Measurements from ENCODE around the gene KRTAP13-2. TPM values are rescaled to one million over a fixed set of nuclear protein-coding genes. Genes with fewer than 3 reads are reported as not detected.

KRTAP13-2 gene
- polyA plus RNA-seq, 1 donor (not counting 4 experiments of a cell fraction or from before 2014, with no cell fraction given): not detected

- no peak for TF ChIP-seq CTCF (optimal IDR thresholded peaks at IDR 0.05 in 1 of 3, IDR thresholded peaks at IDR 0.05 in 1 of 3, conservative IDR thresholded peaks at IDR 0.05 in 1 of 3; ENCODE audit: extremely low read depth in 1 of 3, insufficient read depth in 2 of 3, low read length in 3 of 3)
- TF ChIP-seq EZH2 (IDR thresholded peaks at IDR 0.05; ENCODE audit: low read length): no peak
- no peaks in the 10 kb centered on the region for H3K79me2 ChIP-seq (ENCODE audit: control insufficient read depth, insufficient read depth, low read length)
- no peak overlapping the region for H3K4me2 ChIP-seq (ENCODE audit: control insufficient read depth, extremely low read depth, insufficient read depth, low read depth, low read length)
- no peak overlapping the region for H3K27ac ChIP-seq (ENCODE audit: control insufficient read depth, insufficient read depth, low read length)
- no peak overlapping the region for H2AFZ ChIP-seq (ENCODE audit: control insufficient read depth, low read length)
- H4K20me1 ChIP-seq (ENCODE audit: control insufficient read depth, extremely low read depth, insufficient read depth, low read length): no peaks in the 10 kb centered on the region
- H3K36me3 ChIP-seq (ENCODE audit: control insufficient read depth in 2 of 2, extremely low read depth in 1 of 2, insufficient read depth in 2 of 2, low read length in 2 of 2): no peaks in the 10 kb centered on the region
- no peak overlapping the region for H3K9ac ChIP-seq (ENCODE audit: control insufficient read depth, extremely low read depth, insufficient read depth, low read length)
- H3K4me3 ChIP-seq (ENCODE audit: control insufficient read depth in 2 of 3, extremely low read depth in 1 of 3, insufficient read depth in 2 of 3, low read depth in 1 of 3, low read length in 3 of 3): no peak overlapping the region
- DNase-seq (ENCODE audit: low read depth, low spot score) (no peak), FAIRE-seq (no peak)
- H3K9me3 ChIP-seq (ENCODE audit: control insufficient read depth, low read depth, low read length): no peaks in the 10 kb centered on the region
- H3K4me1 ChIP-seq (ENCODE audit: control insufficient read depth, extremely low read depth, insufficient read depth, low read length): peaks cover 7% of the 10 kb centered on the region
- no peaks in the 10 kb centered on the region for H3K27me3 ChIP-seq (ENCODE audit: control insufficient read depth, extremely low read depth, insufficient read depth, low read length)
- H3K9me1 ChIP-seq (ENCODE audit: control insufficient read depth, extremely low read depth, insufficient read depth, low read length): no peaks in the 10 kb centered on the region
- dilution Hi-C loops (cut with MboI; ENCODE audit: extremely low pct_ligation_motif_present, low sequenced_read_pairs): no loop called here
Measured at GRCh38 chr21:30326390-30326789, 45.7 kb downstream of the KRTAP13-2 start.

Small RNA genes within 50 kb of the gene (small RNA-seq; reads per million reads assigned to genes)
- gene KRTAP23-1 (ENCODE audit: insufficient read length in 3 of 3, low read depth in 3 of 3, low replicate concordance in 1 of 3) (0 reads per million in 3 experiments), gene MIR4327 (ENCODE audit: insufficient read length in 3 of 3, low read depth in 3 of 3, low replicate concordance in 1 of 3) (0 reads per million in 3 experiments)

Other genes with a start within 250 kb of the KRTAP13-2 start
- gene CLDN17, start 205.5 kb downstream of the KRTAP13-2 start, polyA plus RNA-seq: 0.16 to 0.28 TPM in 2 of 3 replicates, not detected in the other
- gene CLDN8, start 156.2 kb downstream of the KRTAP13-2 start, polyA plus RNA-seq: 0.07 to 0.18 TPM in 2 of 3 replicates, not detected in the other
- gene KRTAP24-1, start 89.3 kb downstream of the KRTAP13-2 start, polyA plus RNA-seq: not detected in 3 replicates
- not detected in 3 replicates for gene KRTAP25-1, start 82.8 kb downstream of the KRTAP13-2 start, polyA plus RNA-seq
- not detected in 3 replicates for gene KRTAP26-1, start 52.0 kb downstream of the KRTAP13-2 start, polyA plus RNA-seq
- gene KRTAP27-1, start 34.6 kb downstream of the KRTAP13-2 start, polyA plus RNA-seq: not detected in 3 replicates
- gene KRTAP23-1, start 23.7 kb downstream of the KRTAP13-2 start, polyA plus RNA-seq: not detected in 3 replicates
- gene KRTAP13-1, start 23.8 kb upstream of the KRTAP13-2 start, polyA plus RNA-seq: not detected in 3 replicates
- gene KRTAP13-3, start 53.7 kb upstream of the KRTAP13-2 start, polyA plus RNA-seq: not detected in 3 replicates
- not detected in 3 replicates for gene KRTAP13-4, start 57.9 kb upstream of the KRTAP13-2 start, polyA plus RNA-seq
- gene KRTAP15-1, start 68.0 kb upstream of the KRTAP13-2 start, polyA plus RNA-seq: not detected in 3 replicates
- 0.44 to 0.72 TPM in 2 of 3 replicates, not detected in the other for gene KRTAP19-1, start 108.1 kb upstream of the KRTAP13-2 start, polyA plus RNA-seq
- gene KRTAP19-2, start 115.2 kb upstream of the KRTAP13-2 start, polyA plus RNA-seq: not detected in 3 replicates
- gene KRTAP19-3, start 119.7 kb upstream of the KRTAP13-2 start, polyA plus RNA-seq: not detected in 3 replicates
- gene KRTAP19-4, start 124.9 kb upstream of the KRTAP13-2 start, polyA plus RNA-seq: not detected in 3 replicates
- gene KRTAP19-5, start 129.9 kb upstream of the KRTAP13-2 start, polyA plus RNA-seq: not detected in 3 replicates
- gene KRTAP19-6, start 169.6 kb upstream of the KRTAP13-2 start, polyA plus RNA-seq: not detected in 3 replicates
- not detected in 3 replicates for gene KRTAP19-7, start 189.0 kb upstream of the KRTAP13-2 start, polyA plus RNA-seq
- gene KRTAP22-2, start 218.1 kb upstream of the KRTAP13-2 start, polyA plus RNA-seq: not detected in 3 replicates
- gene KRTAP6-3, start 220.2 kb upstream of the KRTAP13-2 start, polyA plus RNA-seq: not detected in 3 replicates
- not detected in 3 replicates for gene KRTAP6-2, start 226.6 kb upstream of the KRTAP13-2 start, polyA plus RNA-seq
- not detected in 3 replicates for gene KRTAP22-1, start 228.8 kb upstream of the KRTAP13-2 start, polyA plus RNA-seq
- gene KRTAP6-1, start 241.7 kb upstream of the KRTAP13-2 start, polyA plus RNA-seq: not detected in 3 replicates
- not detected in 3 replicates for gene KRTAP20-1, start 244.2 kb upstream of the KRTAP13-2 start, polyA plus RNA-seq
- gene KRTAP20-4, start 248.4 kb upstream of the KRTAP13-2 start, polyA plus RNA-seq: not detected in 3 replicates